ENCODE results near the gene PITPNM1. TPM values are rescaled to one million over a fixed set of nuclear protein-coding genes. Genes with fewer than 3 reads are reported as not detected.

Gene PITPNM1
- total RNA-seq, 1 experiment from 2014 or later: 79.8 TPM

DNA sequence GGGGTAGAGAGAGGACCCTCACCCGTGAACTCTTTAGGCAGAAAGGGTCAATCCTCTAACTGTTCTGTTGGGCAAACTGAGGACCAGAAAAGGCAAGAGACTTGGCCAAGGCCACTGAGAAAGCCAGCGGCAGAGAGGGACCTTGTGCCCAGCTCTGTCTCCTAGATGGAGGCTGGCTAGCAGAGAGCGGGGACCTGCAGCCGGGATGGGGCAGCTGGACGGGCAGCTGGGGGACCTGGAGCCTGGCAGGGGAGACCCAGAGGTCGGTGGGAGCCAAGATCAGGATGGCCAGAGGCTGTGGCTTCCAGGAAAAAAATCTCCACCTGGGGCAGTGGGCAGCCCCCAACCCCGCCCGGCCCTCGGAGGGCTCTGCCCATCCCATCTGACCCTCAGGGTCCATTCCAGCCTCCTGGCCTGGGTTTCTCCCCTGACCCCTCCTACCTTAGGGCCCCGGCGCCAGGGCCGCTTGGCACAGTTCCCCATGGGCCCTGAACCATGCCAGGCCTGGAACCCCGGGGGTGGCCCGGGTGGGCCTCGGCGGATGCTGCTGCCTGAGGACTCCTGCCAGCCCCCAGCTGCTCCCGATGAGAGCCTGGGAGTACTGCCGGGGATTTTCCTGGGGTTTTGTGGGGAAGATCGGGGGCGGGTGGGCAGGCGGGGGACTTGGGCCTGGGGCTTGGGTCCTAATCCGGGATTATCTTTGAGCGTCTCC, 17.8 kb upstream of the PITPNM1 start, which contains the start of gene CABP2:
Gene CABP2, minus strand, starts transcription at position 603 of the 712 bp plus-strand sequence. Its CDS starts 120 bp downstream, at position 483.
- Histone ChIP-seq H4K20me1 (ENCODE audit: low read length) (no peaks in the 10 kb centered on the region), H3K79me2 (ENCODE audit: low read length) (no peaks in the 10 kb centered on the region), H3F3A (ENCODE audit: low read length, unreplicated experiment) (no peaks in the 10 kb centered on the region), H3K9me2 (replicated peaks; ENCODE audit: low read length) (no peaks in the 10 kb centered on the region), H2AFZ (ENCODE audit: low read length) (no peak within 1 kb of the TSS), H3K27me3 (ENCODE audit: low read length) (no peaks in the 10 kb centered on the region), H3K36me3 (ENCODE audit: low read depth, low read length) (no peaks in the 10 kb centered on the region), H3K9me3 (ENCODE audit: low read length) (no peaks in the 10 kb centered on the region), H3K4me3 (ENCODE audit: low read length) (no peak within 1 kb of the TSS), H3K27ac (ENCODE audit: low read length) (no peak within 1 kb of the TSS), H3K4me1 (ENCODE audit: insufficient read depth, low read length) (no peaks in the 10 kb centered on the region), H3K4me2 (ENCODE audit: low read length) (no peak within 1 kb of the TSS), H3K9ac (ENCODE audit: low read length) (no peak within 1 kb of the TSS)
- ATAC-seq (no peak), DNase-seq (no peak)
- no peak for TF ChIP-seq EZH2phosphoT487 (IDR thresholded peaks at IDR 0.05; ENCODE audit: borderline replicate concordance, low read length)
- TF ChIP-seq, protein P1, sequence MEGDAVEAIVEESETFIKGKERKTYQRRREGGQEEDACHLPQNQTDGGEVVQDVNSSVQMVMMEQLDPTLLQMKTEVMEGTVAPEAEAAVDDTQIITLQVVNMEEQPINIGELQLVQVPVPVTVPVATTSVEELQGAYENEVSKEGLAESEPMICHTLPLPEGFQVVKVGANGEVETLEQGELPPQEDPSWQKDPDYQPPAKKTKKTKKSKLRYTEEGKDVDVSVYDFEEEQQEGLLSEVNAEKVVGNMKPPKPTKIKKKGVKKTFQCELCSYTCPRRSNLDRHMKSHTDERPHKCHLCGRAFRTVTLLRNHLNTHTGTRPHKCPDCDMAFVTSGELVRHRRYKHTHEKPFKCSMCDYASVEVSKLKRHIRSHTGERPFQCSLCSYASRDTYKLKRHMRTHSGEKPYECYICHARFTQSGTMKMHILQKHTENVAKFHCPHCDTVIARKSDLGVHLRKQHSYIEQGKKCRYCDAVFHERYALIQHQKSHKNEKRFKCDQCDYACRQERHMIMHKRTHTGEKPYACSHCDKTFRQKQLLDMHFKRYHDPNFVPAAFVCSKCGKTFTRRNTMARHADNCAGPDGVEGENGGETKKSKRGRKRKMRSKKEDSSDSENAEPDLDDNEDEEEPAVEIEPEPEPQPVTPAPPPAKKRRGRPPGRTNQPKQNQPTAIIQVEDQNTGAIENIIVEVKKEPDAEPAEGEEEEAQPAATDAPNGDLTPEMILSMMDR (conservative IDR thresholded peaks at IDR 0.05; ENCODE audit: low read depth, low read length): no peak
- no peak for TF ChIP-seq EZH2 (IDR thresholded peaks at IDR 0.05; ENCODE audit: low read length, unreplicated experiment)
- BruUV-seq (replicated peaks): no TSS peak
- intact Hi-C loops (cut with micrococcal nuclease): no loop called here
- ChIA-PET CTCF (no interaction called here), POLR2A (ENCODE audit: unreplicated experiment) (interaction anchor here (0.6 kb wide), 1 partner anchor 115 kb away, joined by 4 read pairs; no protein-coding TSS in a partner anchor)

DNA sequence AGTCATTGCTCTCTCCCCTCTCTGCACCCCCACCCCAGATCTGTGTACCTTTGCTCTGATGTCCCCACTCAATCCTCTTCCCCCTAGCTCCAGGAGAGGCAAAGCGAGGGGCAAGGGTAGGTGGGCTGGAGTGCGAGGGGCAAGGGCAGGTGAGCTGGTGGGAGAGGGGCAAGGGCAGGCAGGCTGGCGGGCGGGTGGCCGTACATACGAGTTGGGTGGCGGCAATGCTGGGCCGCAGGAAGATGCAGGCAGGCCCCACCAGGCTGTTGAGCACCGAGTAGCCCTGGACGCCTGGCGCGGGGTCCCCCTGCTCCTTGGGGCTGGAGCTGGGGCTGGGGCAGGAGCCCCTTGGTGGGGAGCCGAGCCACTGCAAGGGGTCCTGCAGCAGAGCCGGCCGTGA, 17.2 kb upstream of the PITPNM1 start:
- ChIA-PET CTCF (no interaction called here), POLR2A (ENCODE audit: unreplicated experiment) (interaction anchor here (0.6 kb wide), 1 partner anchor 114 kb away, joined by 4 read pairs; no protein-coding TSS in a partner anchor)
- no peaks in the 10 kb centered on the region for H3K4me1 ChIP-seq (ENCODE audit: insufficient read depth, low read length)
- H4K20me1 ChIP-seq (ENCODE audit: low read length): no peaks in the 10 kb centered on the region
- H3K4me2 ChIP-seq (ENCODE audit: low read length): no peak overlapping the region
- H3K27me3 ChIP-seq (ENCODE audit: low read length): no peaks in the 10 kb centered on the region
- H3K79me2 ChIP-seq (ENCODE audit: low read length): no peaks in the 10 kb centered on the region
- no peak for TF ChIP-seq EZH2phosphoT487 (IDR thresholded peaks at IDR 0.05; ENCODE audit: borderline replicate concordance, low read length)
- TF ChIP-seq, protein P1 (conservative IDR thresholded peaks at IDR 0.05; ENCODE audit: low read depth, low read length): no peak
- TF ChIP-seq EZH2 (IDR thresholded peaks at IDR 0.05; ENCODE audit: low read length, unreplicated experiment): no peak
- intact Hi-C loops (cut with micrococcal nuclease): no loop called here
- no TSS peak for BruUV-seq (replicated peaks)
- H2AFZ ChIP-seq (ENCODE audit: low read length): no peak overlapping the region
- H3K27ac ChIP-seq (ENCODE audit: low read length): no peak overlapping the region
- no peaks in the 10 kb centered on the region for H3K36me3 ChIP-seq (ENCODE audit: low read depth, low read length)
- no peaks in the 10 kb centered on the region for H3F3A ChIP-seq (ENCODE audit: low read length, unreplicated experiment)
- no peak for DNase-seq
- no peak overlapping the region for H3K4me3 ChIP-seq (ENCODE audit: low read length)
- H3K9me2 ChIP-seq (replicated peaks; ENCODE audit: low read length): no peaks in the 10 kb centered on the region
- no peaks in the 10 kb centered on the region for H3K9me3 ChIP-seq (ENCODE audit: low read length)
- H3K9ac ChIP-seq (ENCODE audit: low read length): no peak overlapping the region
- ATAC-seq: no peak

DNA sequence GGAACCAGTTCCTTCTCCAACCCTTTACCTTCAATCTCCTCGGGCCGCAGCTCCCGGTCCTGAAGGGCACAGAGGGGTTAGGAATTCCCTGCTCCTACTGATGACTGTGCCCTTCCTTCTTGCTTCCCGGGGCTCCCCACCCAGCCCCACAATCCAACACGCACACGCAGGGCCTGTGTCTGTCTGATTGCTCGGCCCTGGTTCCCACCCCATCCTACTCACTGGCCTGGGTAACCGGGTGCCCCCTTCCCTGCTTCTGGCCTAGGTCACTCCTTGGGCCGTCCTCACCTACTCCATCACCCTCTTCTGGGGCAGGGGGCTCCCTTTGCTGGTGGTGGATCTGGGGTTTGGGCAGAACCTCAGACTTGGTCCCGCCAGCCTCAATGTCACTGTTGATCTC, 16.8 kb upstream of the PITPNM1 start:
- CTCF ChIA-PET: no interaction called here
- no TSS peak for BruUV-seq (replicated peaks)
- POLR2A ChIA-PET (ENCODE audit: unreplicated experiment): interaction anchor here (0.6 kb wide), 1 partner anchor 114 kb away, joined by 4 read pairs; no protein-coding TSS in a partner anchor

More for the DNA sequence above, 16.8 kb upstream of the PITPNM1 start:
- no peaks in the 10 kb centered on the region for H3K9me2 ChIP-seq (replicated peaks; ENCODE audit: low read length)
- no peak overlapping the region for H3K27ac ChIP-seq (ENCODE audit: low read length)
- no peaks in the 10 kb centered on the region for H3K27me3 ChIP-seq (ENCODE audit: low read length)
- no peaks in the 10 kb centered on the region for H3K9me3 ChIP-seq (ENCODE audit: low read length)
- H4K20me1 ChIP-seq (ENCODE audit: low read length): no peaks in the 10 kb centered on the region
- DNase-seq (no peak), ATAC-seq (no peak)
- no peaks in the 10 kb centered on the region for H3K36me3 ChIP-seq (ENCODE audit: low read depth, low read length)
- TF ChIP-seq, protein P1 (conservative IDR thresholded peaks at IDR 0.05; ENCODE audit: low read depth, low read length): no peak
- TF ChIP-seq EZH2 (IDR thresholded peaks at IDR 0.05; ENCODE audit: low read length, unreplicated experiment) (no peak), EZH2phosphoT487 (IDR thresholded peaks at IDR 0.05; ENCODE audit: borderline replicate concordance, low read length) (no peak)
- H3K79me2 ChIP-seq (ENCODE audit: low read length): no peaks in the 10 kb centered on the region
- no peaks in the 10 kb centered on the region for H3K4me1 ChIP-seq (ENCODE audit: insufficient read depth, low read length)
- H3K4me2 ChIP-seq (ENCODE audit: low read length): no peak overlapping the region
- intact Hi-C loops (cut with micrococcal nuclease): no loop called here
- no peak overlapping the region for H3K4me3 ChIP-seq (ENCODE audit: low read length)
- H3K9ac ChIP-seq (ENCODE audit: low read length): no peak overlapping the region
- H3F3A ChIP-seq (ENCODE audit: low read length, unreplicated experiment): no peaks in the 10 kb centered on the region
- H2AFZ ChIP-seq (ENCODE audit: low read length): no peak overlapping the region
